Neural progenitor cell (in vitro differentiated cells): Measurements from ENCODE around the gene DUSP6. TPM values are rescaled to one million over a fixed set of nuclear protein-coding genes. Genes with fewer than 3 reads are reported as not detected.

ENCODE experiments used
- DNase-seq: peaks from one replicate; pipeline ENCODE4 v3.0.0-alpha.2; 2016; ENCODE audit warnings: low spot score
- H2AFZ ChIP-seq: fragments of 200-600 bp; sonication (generic); replicated peaks from 2 replicates; pipeline ENCODE4 v1.6.1; 2016; ENCODE audit warnings: antibody characterized with exemption
- H3F3A ChIP-seq: fragments of 200-600 bp; sonication (generic); 2 replicates; pipeline ENCODE4 v1.6.1; 2016; ENCODE audit warnings: antibody characterized with exemption, low read depth
- H3K27ac ChIP-seq: fragments of 200-600 bp; sonication (generic); 2 replicates; pipeline ENCODE4 v1.5.1; 2016; ENCODE audit warnings: mild to moderate bottlenecking
- H3K27me3 ChIP-seq: fragments of 200-600 bp; sonication (generic); 2 replicates; pipeline ENCODE4 v1.6.1; 2016; ENCODE audit warnings: mild to moderate bottlenecking, moderate library complexity
- H3K36me3 ChIP-seq: fragments of 200-600 bp; sonication (generic); 2 replicates; pipeline ENCODE4 v1.5.1; 2016
- H3K4me1 ChIP-seq: fragments of 200-600 bp; sonication (generic); 2 replicates; pipeline ENCODE4 v1.6.1; 2016; ENCODE audit warnings: mixed run types
- H3K4me2 ChIP-seq: fragments of 200-600 bp; sonication (generic); 2 replicates; pipeline ENCODE4 v1.6.1; 2016
- H3K4me3 ChIP-seq: fragments of 200-600 bp; sonication (generic); 2 replicates; pipeline ENCODE4 v1.5.1; 2016
- H3K79me2 ChIP-seq: fragments of 200-600 bp; sonication (generic); 2 replicates; pipeline ENCODE4 v1.6.1; 2016; ENCODE audit warnings: low read depth
- H3K9ac ChIP-seq: fragments of 200-600 bp; sonication (generic); 2 replicates; pipeline ENCODE4 v1.6.1; 2016
- H3K9me3 ChIP-seq: fragments of 200-600 bp; sonication (generic); 2 replicates; pipeline ENCODE4 v1.5.1; 2016; ENCODE audit warnings: low read depth
- H4K20me1 ChIP-seq: fragments of 200-600 bp; sonication (generic); 2 replicates; pipeline ENCODE4 v1.6.1; 2016; ENCODE audit warnings: low read depth
- H3K27ac Mint-ChIP-seq: 3 replicates; pipeline ENCODE4 v1.8.0; 2021; ENCODE audit warnings: mixed read lengths
- H3K27me3 Mint-ChIP-seq: 2 replicates; pipeline ENCODE4 v1.8.0; 2022; ENCODE audit warnings: low read depth, mild to moderate bottlenecking, inconsistent platforms, moderate library complexity, mixed read lengths; ENCODE audit not compliant: insufficient read depth
- H3K36me3 Mint-ChIP-seq: 3 replicates; pipeline ENCODE4 v1.8.0; 2021; ENCODE audit warnings: mixed read lengths
- H3K4me1 Mint-ChIP-seq: 3 replicates; pipeline ENCODE4 v1.8.0; 2021; ENCODE audit warnings: mixed read lengths
- H3K4me3 Mint-ChIP-seq: 3 replicates; pipeline ENCODE4 v1.8.0; 2021; ENCODE audit warnings: mild to moderate bottlenecking, moderate library complexity, mixed read lengths
- H3K9me3 Mint-ChIP-seq: 3 replicates; pipeline ENCODE4 v1.8.0; 2020; ENCODE audit warnings: mixed read lengths
- EZH2 ChIP-seq: fragments of 200-600 bp; sonication (generic); IDR thresholded peaks from 2 replicates; pipeline ENCODE4 v1.6.1; 2017; ENCODE audit warnings: antibody characterized with exemption, mild to moderate bottlenecking, moderate library complexity
- EZH2phosphoT487 ChIP-seq: fragments of 200-600 bp; sonication (generic); IDR thresholded peaks from 2 replicates; pipeline ENCODE4 v1.6.1; 2017; ENCODE audit warnings: antibody characterized with exemption
- total RNA-seq: library from RNA; depleted of rRNA; stranded (reverse); fragments of >200 nt; gene quantifications from 2 replicates; pipeline ENCODE4 v1.2.3, GENCODE V29; 2015; ENCODE audit warnings: low replicate concordance
- TF ChIP-seq, protein P1 (sequence below): fragments of 200-600 bp; sonication (generic); IDR thresholded peaks from 2 replicates; pipeline ENCODE4 v1.5.1; 2017; ENCODE audit warnings: antibody characterized with exemption, mild to moderate bottlenecking

The DUSP6 gene
- total RNA-seq, 1 donor from 2014 or later: 12.5 TPM

- peaks cover 41% of the 10 kb centered on the region for H4K20me1 ChIP-seq
- H3K27ac ChIP-seq: peak overlapping the region; percentile 96
- H3K36me3 ChIP-seq: no peaks in the 10 kb centered on the region
- peak overlapping the region; percentile 63 for H3K4me3 ChIP-seq
- H3K9me3 ChIP-seq: no peaks in the 10 kb centered on the region
- DNase-seq: peak; percentile 87
- peaks cover 74% of the 10 kb centered on the region for H3K27me3 ChIP-seq
- peaks cover 64% of the 10 kb centered on the region for H3F3A ChIP-seq
- peak overlapping the region; percentile 78 for H3K27ac Mint-ChIP-seq
- peak overlapping the region; percentile 86 for H3K4me2 ChIP-seq
- peaks cover 11% of the 10 kb centered on the region for H3K27me3 Mint-ChIP-seq
- no peaks in the 10 kb centered on the region for H3K9me3 Mint-ChIP-seq
- H3K4me3 Mint-ChIP-seq: peak overlapping the region; percentile 97
- no peak for TF ChIP-seq EZH2
- TF ChIP-seq, protein P1, sequence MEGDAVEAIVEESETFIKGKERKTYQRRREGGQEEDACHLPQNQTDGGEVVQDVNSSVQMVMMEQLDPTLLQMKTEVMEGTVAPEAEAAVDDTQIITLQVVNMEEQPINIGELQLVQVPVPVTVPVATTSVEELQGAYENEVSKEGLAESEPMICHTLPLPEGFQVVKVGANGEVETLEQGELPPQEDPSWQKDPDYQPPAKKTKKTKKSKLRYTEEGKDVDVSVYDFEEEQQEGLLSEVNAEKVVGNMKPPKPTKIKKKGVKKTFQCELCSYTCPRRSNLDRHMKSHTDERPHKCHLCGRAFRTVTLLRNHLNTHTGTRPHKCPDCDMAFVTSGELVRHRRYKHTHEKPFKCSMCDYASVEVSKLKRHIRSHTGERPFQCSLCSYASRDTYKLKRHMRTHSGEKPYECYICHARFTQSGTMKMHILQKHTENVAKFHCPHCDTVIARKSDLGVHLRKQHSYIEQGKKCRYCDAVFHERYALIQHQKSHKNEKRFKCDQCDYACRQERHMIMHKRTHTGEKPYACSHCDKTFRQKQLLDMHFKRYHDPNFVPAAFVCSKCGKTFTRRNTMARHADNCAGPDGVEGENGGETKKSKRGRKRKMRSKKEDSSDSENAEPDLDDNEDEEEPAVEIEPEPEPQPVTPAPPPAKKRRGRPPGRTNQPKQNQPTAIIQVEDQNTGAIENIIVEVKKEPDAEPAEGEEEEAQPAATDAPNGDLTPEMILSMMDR: no peak
- no peak for TF ChIP-seq EZH2phosphoT487
- peaks cover 28% of the 10 kb centered on the region for H3K79me2 ChIP-seq
- H2AFZ ChIP-seq: peak overlapping the region; percentile 79
- H3K4me1 ChIP-seq: peaks cover 54% of the 10 kb centered on the region
- peak overlapping the region; percentile 39 for H3K9ac ChIP-seq
- H3K4me1 Mint-ChIP-seq: peaks cover 52% of the 10 kb centered on the region
- H3K36me3 Mint-ChIP-seq: peaks cover 23% of the 10 kb centered on the region
Observed at GRCh38 chr12:89353188-89353822, 1.0 kb upstream of the DUSP6 start.

- Mint-ChIP-seq H3K9me3 (no peaks in the 10 kb centered on the region), H3K27me3 (peaks cover 11% of the 10 kb centered on the region), H3K4me1 (peaks cover 52% of the 10 kb centered on the region), H3K27ac (peak overlapping the region; percentile 78), H3K4me3 (peak overlapping the region; percentile 97), H3K36me3 (peaks cover 30% of the 10 kb centered on the region)
- Histone ChIP-seq H3K9me3 (no peaks in the 10 kb centered on the region), H3K79me2 (peaks cover 31% of the 10 kb centered on the region), H3K27me3 (peaks cover 74% of the 10 kb centered on the region), H2AFZ (no peak overlapping the region), H3K36me3 (no peaks in the 10 kb centered on the region), H4K20me1 (peaks cover 44% of the 10 kb centered on the region), H3K4me2 (peak overlapping the region; percentile 97), H3F3A (peaks cover 67% of the 10 kb centered on the region), H3K4me3 (peak overlapping the region; percentile 68), H3K27ac (peak overlapping the region; percentile 93), H3K4me1 (peaks cover 54% of the 10 kb centered on the region), H3K9ac (peak overlapping the region; percentile 16)
- TF ChIP-seq EZH2 (no peak), EZH2phosphoT487 (no peak)
- TF ChIP-seq, protein P1: no peak
- DNase-seq: no peak
Observed at GRCh38 chr12:89352242-89352491, 134 bp downstream of the DUSP6 start.

GRCh38 chr12:89351489-89352241 is 636 bp downstream of the DUSP6 start:
- Histone ChIP-seq H3K4me3 (peak overlapping the region; percentile 68), H3K79me2 (peaks cover 31% of the 10 kb centered on the region), H3K27me3 (peaks cover 74% of the 10 kb centered on the region), H3K27ac (peak overlapping the region; percentile 93), H3K4me1 (peaks cover 54% of the 10 kb centered on the region), H3F3A (peaks cover 72% of the 10 kb centered on the region), H3K36me3 (no peaks in the 10 kb centered on the region), H3K9me3 (no peaks in the 10 kb centered on the region), H3K4me2 (peak overlapping the region; percentile 97), H2AFZ (no peak overlapping the region), H3K9ac (peak overlapping the region; percentile 16), H4K20me1 (peaks cover 44% of the 10 kb centered on the region)
- Mint-ChIP-seq H3K9me3 (no peaks in the 10 kb centered on the region), H3K4me3 (peak overlapping the region; percentile 97), H3K27me3 (peaks cover 11% of the 10 kb centered on the region), H3K4me1 (peaks cover 52% of the 10 kb centered on the region), H3K36me3 (peaks cover 30% of the 10 kb centered on the region), H3K27ac (peak overlapping the region; percentile 78)
- TF ChIP-seq, protein P1: no peak
- peak; percentile 37 for TF ChIP-seq EZH2
- no peak for DNase-seq
